IPS-18c (cell line): Measurements from ENCODE around the gene SPIRE2.
"Not testable (repeated sequence)": the region's sequence is repeated elsewhere in the genome, so short reads cannot be mapped to it uniquely, and the experiment has no call there.

Experiments
- H3K4me3 ChIP-seq: 2 replicates; pipeline ENCODE4 v1.7.0; 2013; ENCODE audit warnings: low read depth, mild to moderate bottlenecking, low read length, moderate library complexity; ENCODE audit not compliant: insufficient read depth
- H3K9me3 ChIP-seq: one replicate; pipeline ENCODE4 v1.6.1; 2013; ENCODE audit warnings: mild to moderate bottlenecking, low read length, moderate library complexity; ENCODE audit not compliant: control insufficient read depth, insufficient read depth

The SPIRE2 gene

DNA sequence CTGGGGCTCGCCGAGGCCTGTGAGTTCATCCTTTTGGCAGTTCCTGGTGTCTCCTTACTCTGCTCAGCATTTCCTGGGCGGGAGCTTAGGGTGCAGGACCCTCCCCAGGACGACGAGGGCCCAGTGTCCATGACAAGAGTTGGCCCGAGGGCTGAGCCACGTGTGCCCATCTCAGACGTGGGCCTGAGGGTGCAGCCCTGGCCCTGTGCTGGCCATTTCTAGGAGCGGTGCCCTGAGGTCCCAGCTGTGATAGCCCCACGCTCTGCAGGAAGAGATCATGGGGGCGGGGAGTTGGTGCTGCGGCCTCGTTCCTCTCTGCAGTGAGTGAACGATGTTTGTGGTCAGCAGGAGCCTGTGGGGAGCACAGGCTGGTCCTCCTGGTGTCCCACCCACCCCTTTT, 84.4 kb downstream of the SPIRE2 start:
- Histone ChIP-seq H3K4me3 (no peak overlapping the region), H3K9me3 (no peaks in the 10 kb centered on the region)

DNA sequence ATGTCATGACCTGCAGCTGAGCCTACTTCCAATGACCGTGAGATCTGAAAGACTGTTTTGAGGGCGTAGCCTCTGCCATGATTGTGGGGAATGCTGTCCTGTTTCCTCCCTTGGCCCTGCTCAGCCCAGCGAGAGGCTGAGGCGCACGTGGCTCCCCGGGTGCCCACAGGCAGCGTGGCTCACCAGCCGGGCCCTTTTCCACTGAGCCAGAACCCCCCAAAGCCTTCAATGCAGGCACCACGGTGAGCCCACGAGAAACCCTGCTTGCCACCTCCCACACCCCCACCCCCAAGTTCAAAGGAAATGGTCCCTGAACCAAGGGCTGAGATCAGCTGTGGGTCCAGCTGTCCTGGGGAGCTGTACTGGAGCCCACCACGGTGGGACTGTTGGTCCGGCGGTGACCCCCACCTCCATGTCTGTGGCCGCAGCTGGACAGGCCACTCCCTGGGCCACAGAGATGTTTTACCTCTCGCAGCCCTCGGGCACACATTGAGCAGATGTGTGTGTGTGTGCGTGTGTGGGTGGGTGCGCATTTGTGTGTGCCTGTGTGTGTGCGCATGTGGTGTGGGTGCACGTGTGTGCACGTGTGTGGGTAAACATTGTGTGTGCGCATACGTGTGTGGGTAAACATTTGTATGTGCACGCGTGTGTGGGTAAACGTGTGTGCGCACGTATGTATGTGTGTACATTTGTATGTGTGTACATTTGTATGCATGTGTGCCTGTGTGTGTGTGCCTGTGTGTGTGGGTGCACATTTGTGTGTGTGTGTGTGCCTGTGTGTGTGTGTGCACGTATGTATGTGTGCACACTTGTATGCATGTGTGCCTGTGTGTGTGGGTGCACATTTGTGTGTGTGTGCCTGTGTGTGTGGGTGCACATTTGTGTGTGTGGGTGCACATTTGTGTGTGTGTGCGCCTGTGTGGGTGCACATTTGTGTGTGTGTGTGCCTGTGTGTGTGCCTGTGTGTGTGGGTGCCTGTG, 85.4 kb downstream of the SPIRE2 start:
- Histone ChIP-seq H3K9me3 (no peaks in the 10 kb centered on the region), H3K4me3 (no peak overlapping the region)

DNA sequence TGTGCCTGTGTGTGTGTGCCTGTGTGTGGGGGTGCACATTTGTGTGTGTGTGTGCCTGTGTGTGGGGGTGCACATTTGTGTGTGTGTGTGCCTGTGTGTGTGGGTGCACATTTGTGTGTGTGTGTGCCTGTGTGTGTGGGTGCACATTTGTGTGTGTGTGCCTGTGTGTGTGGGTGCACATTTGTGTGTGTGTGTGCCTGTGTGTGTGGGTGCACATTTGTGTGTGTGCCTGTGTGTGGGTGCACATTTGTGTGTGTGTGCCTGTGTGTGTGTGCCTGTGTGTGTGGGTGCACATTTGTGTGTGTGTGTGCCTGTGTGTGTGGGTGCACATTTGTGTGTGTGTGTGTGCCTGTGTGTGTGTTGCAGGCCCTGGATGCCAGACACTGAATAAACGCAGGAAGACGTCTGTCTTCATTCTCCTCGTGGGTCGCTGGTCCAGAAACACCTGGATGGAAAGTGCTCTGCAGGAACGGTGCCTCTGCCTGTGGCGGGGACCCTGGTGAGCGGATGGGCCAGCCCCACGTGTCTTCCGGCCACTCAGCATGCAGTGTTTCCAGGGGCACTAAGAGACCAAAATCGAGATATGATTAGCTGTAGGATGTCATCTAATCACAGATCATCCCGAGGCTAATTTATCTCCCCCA, 86.5 kb downstream of the SPIRE2 start:
- H3K4me3 ChIP-seq, H3K9me3 ChIP-seq: not testable (repeated sequence)

DNA sequence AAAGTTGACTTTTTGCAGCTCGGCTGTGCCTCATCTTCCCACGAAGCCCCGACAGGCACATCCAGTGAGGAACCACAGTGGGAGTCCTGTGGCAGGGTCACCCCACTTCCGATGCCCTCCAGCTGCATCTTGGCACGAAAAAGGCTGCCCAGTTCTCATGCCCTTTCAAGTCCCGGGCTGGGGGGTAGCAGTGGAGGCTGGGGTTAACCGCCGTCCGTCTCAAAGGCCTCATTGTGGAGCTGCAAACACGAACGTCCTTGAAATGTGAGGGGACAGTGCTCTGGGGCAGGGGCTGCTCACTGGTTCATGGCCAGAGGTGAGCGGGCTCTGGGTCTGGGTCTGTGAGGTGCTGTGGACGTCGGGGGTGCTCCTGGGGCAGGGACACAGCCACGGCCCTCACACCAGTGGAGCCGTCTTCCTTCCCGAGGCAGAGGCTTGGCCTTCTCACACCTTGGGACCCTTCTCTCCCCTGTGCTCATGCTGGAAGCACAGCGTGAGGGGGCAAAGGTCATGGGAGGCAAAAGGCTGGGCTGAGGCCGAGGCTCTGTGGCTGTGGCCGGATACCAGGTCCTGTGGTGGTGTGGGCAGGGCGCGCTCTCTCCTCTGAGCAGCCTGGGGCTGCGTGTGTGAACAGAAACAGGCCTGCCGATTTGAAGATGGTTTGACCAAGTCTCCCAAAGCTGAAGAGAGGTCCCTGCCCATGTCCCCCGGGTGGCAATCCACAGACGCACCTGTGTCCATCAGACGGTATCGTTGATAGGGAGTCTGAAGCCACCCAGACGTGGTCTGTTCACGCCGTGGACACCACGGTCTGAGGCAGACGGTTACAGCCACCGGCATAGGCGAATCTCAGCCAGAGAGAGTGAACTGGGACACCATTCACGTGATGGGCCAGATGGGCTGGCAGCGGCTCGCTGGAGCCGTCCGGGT, 87.3 kb downstream of the SPIRE2 start:
- H3K4me3 ChIP-seq, result no peak overlapping the region
- H3K9me3 ChIP-seq, result no peaks in the 10 kb centered on the region

DNA sequence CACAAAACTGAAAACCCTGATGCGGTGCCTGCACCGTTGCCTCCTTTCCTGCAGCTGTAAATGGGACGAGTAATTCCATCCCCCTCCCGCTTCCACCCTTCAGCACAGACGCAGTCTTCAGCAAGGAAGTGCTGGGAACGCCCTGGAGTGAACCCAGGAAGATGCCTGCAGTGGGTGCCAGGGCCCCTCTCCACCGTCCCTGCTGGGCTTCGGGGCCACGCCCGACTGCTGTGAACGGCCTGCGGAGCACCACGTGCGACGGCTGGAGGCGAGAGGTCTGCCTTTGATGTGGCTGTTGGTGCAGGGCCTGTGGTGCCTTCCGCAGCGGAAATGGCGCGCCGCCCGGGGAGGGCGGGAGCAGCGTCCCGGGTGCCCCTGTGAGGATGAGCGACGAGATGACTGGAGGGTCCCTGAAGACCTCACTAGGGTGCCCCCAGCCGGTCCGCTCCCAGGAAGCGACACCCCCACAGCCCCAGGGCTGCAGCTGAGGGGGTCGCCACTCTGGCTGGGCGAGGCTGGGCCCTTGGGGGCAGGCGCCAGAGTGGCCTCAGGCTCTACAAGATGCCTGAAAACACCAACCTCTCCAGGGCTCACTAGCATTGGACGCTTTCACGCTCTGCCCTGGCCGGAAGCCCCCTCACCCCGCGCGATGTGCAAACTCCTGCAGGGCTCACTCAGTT, 89.6 kb downstream of the SPIRE2 start:
- Histone ChIP-seq H3K4me3 (peak overlapping the region; percentile 52), H3K9me3 (no peaks in the 10 kb centered on the region)

DNA sequence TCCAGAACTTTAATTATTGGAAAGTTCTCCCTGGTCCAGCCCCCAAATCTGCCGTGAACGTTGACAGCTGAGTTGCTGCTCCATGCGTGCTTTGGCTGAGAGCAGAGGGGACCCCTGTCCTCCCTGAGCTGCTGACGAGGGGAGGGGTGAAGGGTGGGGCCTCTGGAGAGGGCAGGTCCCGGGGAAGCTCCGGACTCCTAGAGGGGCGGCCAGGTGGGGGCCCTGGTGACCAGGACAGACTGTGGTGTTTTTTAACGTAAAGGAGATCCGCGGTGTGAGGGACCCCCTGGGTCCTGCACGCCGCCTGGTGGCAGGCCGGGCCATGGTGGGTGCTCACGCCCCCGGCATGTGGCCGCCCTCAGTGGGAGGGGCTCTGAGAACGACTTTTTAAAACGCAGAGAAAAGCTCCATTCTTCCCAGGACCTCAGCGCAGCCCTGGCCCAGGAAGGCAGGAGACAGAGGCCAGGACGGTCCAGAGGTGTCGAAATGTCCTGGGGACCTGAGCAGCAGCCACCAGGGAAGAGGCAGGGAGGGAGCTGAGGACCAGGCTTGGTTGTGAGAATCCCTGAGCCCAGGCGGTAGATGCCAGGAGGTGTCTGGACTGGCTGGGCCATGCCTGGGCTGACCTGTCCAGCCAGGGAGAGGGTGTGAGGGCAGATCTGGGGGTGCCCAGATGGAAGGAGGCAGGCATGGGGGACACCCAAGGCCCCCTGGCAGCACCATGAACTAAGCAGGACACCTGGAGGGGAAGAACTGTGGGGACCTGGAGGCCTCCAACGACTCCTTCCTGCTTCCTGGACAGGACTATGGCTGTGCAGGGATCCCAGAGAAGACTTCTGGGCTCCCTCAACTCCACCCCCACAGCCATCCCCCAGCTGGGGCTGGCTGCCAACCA, 90.4 kb downstream of the SPIRE2 start, which contains the start of gene MC1R:
TSS of gene MC1R (plus strand) at position 410 of the 895 bp plus-strand sequence. CDS start at position 807, 397 bp downstream.
- no peaks in the 10 kb centered on the region for H3K9me3 ChIP-seq
- H3K4me3 ChIP-seq, result peak within 1 kb of the TSS; percentile 52

DNA sequence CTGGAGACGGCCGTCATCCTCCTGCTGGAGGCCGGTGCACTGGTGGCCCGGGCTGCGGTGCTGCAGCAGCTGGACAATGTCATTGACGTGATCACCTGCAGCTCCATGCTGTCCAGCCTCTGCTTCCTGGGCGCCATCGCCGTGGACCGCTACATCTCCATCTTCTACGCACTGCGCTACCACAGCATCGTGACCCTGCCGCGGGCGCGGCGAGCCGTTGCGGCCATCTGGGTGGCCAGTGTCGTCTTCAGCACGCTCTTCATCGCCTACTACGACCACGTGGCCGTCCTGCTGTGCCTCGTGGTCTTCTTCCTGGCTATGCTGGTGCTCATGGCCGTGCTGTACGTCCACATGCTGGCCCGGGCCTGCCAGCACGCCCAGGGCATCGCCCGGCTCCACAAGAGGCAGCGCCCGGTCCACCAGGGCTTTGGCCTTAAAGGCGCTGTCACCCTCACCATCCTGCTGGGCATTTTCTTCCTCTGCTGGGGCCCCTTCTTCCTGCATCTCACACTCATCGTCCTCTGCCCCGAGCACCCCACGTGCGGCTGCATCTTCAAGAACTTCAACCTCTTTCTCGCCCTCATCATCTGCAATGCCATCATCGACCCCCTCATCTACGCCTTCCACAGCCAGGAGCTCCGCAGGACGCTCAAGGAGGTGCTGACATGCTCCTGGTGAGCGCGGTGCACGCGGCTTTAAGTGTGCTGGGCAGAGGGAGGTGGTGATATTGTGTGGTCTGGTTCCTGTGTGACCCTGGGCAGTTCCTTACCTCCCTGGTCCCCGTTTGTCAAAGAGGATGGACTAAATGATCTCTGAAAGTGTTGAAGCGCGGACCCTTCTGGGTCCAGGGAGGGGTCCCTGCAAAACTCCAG, 91.5 kb downstream of the SPIRE2 start:
- Histone ChIP-seq H3K4me3 (no peak overlapping the region), H3K9me3 (no peaks in the 10 kb centered on the region)

DNA sequence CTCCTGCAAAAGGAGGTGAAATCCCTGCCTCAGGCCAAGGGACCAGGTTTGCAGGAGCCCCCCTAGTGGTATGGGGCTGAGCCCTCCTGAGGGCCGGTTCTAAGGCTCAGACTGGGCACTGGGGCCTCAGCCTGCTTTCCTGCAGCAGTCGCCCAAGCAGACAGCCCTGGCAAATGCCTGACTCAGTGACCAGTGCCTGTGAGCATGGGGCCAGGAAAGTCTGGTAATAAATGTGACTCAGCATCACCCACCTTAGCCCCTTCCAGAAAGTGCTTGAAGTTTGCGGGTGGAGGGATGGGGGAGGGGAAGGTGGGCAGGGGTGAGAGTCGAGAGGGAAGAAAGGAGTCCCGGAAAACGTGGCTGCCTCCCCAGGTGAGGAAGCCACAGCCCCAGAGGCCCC, 92.4 kb downstream of the SPIRE2 start:
- Histone ChIP-seq H3K4me3 (no peak overlapping the region), H3K9me3 (no peaks in the 10 kb centered on the region)
